Pulmonary artery endothelial cell (primary cell): Measurements from ENCODE around the gene KIFC3. TPM values are rescaled to one million over a fixed set of nuclear protein-coding genes. Genes with fewer than 3 reads are reported as not detected.
"Not testable (repeated sequence)": the region's sequence is repeated elsewhere in the genome, so short reads cannot be mapped to it uniquely, and the experiment has no call there.

ENCODE experiments used
- DNase-seq: peaks from one replicate; pipeline ENCODE4 v3.0.0-alpha.2; 2011; ENCODE audit warnings: low read depth, low spot score
- total RNA-seq: library from RNA; depleted of rRNA; stranded (reverse); fragments of >200 nt; gene quantifications from 2 replicates; pipeline ENCODE4 v1.2.3, GENCODE V29; 2014

The KIFC3 gene
- total RNA-seq, 1 donor from 2014 or later = 53.3 TPM

GRCh38 chr16:57787519-57787905 lies 14.8 kb downstream of the KIFC3 start:
- no peak for DNase-seq

GRCh38 chr16:57786632-57787518 lies 15.4 kb downstream of the KIFC3 start:
- no peak for DNase-seq

GRCh38 chr16:57785924-57786323 lies 16.4 kb downstream of the KIFC3 start:
- DNase-seq = no peak

- DNase-seq = no peak
Measured at GRCh38 chr16:57785385-57785784, 16.9 kb downstream of the KIFC3 start.

- DNase-seq = no peak
Measured at GRCh38 chr16:57784334-57784733, 18.0 kb downstream of the KIFC3 start.

- DNase-seq = no peak
Measured at GRCh38 chr16:57783883-57784282, 18.4 kb downstream of the KIFC3 start.

- no peak for DNase-seq
Measured at GRCh38 chr16:57783116-57783515, 19.2 kb downstream of the KIFC3 start.

GRCh38 chr16:57782607-57783055 lies 19.7 kb downstream of the KIFC3 start:
- DNase-seq = not testable (repeated sequence)

GRCh38 chr16:57781741-57782606 lies 20.3 kb downstream of the KIFC3 start:
- DNase-seq = no peak

GRCh38 chr16:57781349-57781740 lies 20.9 kb downstream of the KIFC3 start:
- DNase-seq = no peak

- not testable (repeated sequence) for DNase-seq
Measured at GRCh38 chr16:57779836-57780235, 22.5 kb downstream of the KIFC3 start.

- DNase-seq = no peak
Measured at GRCh38 chr16:57778658-57779057, 23.6 kb downstream of the KIFC3 start.

- no peak for DNase-seq
Measured at GRCh38 chr16:57775661-57776469, 26.4 kb downstream of the KIFC3 start.

GRCh38 chr16:57774705-57775285 lies 27.5 kb downstream of the KIFC3 start:
- no peak for DNase-seq

- no peak for DNase-seq
Measured at GRCh38 chr16:57773655-57774295, 28.5 kb downstream of the KIFC3 start.

- DNase-seq = no peak
Measured at GRCh38 chr16:57773019-57773418, 29.3 kb downstream of the KIFC3 start.

GRCh38 chr16:57771141-57771785 lies 31.0 kb downstream of the KIFC3 start:
- no peak for DNase-seq

GRCh38 chr16:57770361-57770760 lies 31.9 kb downstream of the KIFC3 start:
- DNase-seq = no peak

- no peak for DNase-seq
Measured at GRCh38 chr16:57769541-57770145, 32.6 kb downstream of the KIFC3 start.
